Stimulated activated naive CD8-positive, alpha-beta T cell treated with anti-CD3 and anti-CD28 coated beads, Interleukin-15, amount 100 ng/mL, for 72 hours (primary cell): Measurements from ENCODE around the gene COL4A1.

ENCODE experiments used
- ATAC-seq: fragments of 150-1000 bp; cut with Tn5 transposase; 2 replicates; pipeline ENCODE4 v1.10.0; 2021; ENCODE audit warnings: mild to moderate bottlenecking, moderate library complexity
- DNase-seq, 2 donors: peaks; one replicate each; pipeline ENCODE4 v3.0.0; 2021 to 2022
- H3K27ac Mint-ChIP-seq, 2 donors: one replicate each; pipeline ENCODE4 v1.8.0; 2022; ENCODE audit warnings: mild to moderate bottlenecking in 2 of 2, mixed read lengths in 2 of 2, moderate library complexity in 2 of 2
- H3K27me3 Mint-ChIP-seq: one replicate; pipeline ENCODE4 v1.8.0; 2022; ENCODE audit warnings: mixed read lengths
- H3K4me1 Mint-ChIP-seq: one replicate; pipeline ENCODE4 v1.8.0; 2022; ENCODE audit warnings: mild to moderate bottlenecking, mixed read lengths
- H3K4me3 Mint-ChIP-seq, 2 donors: one replicate each; pipeline ENCODE4 v1.8.0; 2022; ENCODE audit warnings: mild to moderate bottlenecking in 2 of 2, mixed read lengths in 2 of 2, moderate library complexity in 1 of 2
- H3K9me3 Mint-ChIP-seq, 2 donors: one replicate each; pipeline ENCODE4 v1.8.0; 2022; ENCODE audit warnings: mixed read lengths in 2 of 2

The COL4A1 gene

DNA sequence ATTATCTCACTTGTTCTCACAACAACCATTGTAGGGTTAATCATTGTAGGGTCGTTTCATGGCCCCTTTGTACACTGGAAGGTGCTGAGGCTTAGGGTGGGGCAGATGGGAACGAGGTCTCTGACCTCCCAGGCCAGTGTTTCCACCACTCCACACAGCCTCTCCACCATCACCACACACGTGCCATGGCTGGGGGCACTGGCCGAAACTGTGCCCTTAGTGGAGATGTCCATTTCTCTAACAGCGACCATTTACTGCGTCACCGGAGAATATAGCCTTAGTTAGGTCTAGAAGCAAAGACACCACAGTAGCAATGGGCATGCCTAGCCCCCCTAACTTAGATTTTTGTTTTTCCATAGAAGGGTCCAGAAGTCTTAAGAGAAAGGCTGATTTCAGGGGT, 36.5 kb downstream of the COL4A1 start:
- no peak for DNase-seq
- H3K27ac Mint-ChIP-seq: no peak overlapping the region
- no peak for ATAC-seq
- H3K4me1 Mint-ChIP-seq: no peaks in the 10 kb centered on the region
- H3K9me3 Mint-ChIP-seq: no peaks in the 10 kb centered on the region
- peaks cover 75% of the 10 kb centered on the region for H3K27me3 Mint-ChIP-seq
- H3K4me3 Mint-ChIP-seq: no peak overlapping the region

DNA sequence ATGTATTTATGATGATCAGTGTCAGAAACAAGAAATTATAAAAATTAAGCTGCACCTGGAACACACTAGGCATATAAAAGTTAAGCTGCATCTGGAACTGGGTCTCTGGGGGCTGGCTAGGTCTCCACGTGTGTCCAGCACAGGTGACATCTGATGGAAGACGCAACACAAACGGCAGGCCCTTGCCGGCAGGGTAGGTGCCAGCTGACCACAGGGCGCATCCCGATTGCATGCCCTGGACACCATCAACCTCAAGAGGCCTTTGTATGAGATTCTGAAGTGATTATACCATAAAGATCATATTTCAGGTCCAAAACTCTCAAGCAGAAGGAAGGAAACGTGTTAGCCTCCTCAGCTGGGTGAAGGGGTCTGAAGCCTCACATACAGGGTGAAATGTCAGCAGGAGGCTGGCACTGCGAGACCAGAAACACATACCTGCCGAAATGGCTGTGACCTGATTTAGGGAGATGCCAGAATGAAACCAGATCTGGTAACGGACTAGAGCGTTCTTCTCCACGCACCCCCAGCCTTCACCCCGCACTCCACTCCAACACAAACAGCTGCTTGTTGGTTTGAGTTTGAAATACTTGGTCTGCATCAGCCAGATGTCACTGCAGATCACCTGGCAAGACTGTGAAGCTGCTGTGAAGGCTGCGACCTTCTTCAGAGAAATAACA, 37.3 kb downstream of the COL4A1 start:
- ATAC-seq: no peak
- H3K4me1 Mint-ChIP-seq: no peaks in the 10 kb centered on the region

GRCh38 chr13:110268576-110269185, 38.3 kb downstream of the COL4A1 start:
- H3K27me3 Mint-ChIP-seq: peaks cover 91% of the 10 kb centered on the region
- H3K4me3 Mint-ChIP-seq: no peak overlapping the region
- no peaks in the 10 kb centered on the region for H3K9me3 Mint-ChIP-seq
- H3K4me1 Mint-ChIP-seq: no peaks in the 10 kb centered on the region
- no peak for DNase-seq
- ATAC-seq: no peak
- no peak overlapping the region for H3K27ac Mint-ChIP-seq

More for the DNA sequence above, 37.3 kb downstream of the COL4A1 start:
- Mint-ChIP-seq H3K27me3 (peaks cover 84% of the 10 kb centered on the region), H3K4me3 (no peak overlapping the region), H3K27ac (no peak overlapping the region), H3K9me3 (no peaks in the 10 kb centered on the region)
- no peak for DNase-seq

DNA sequence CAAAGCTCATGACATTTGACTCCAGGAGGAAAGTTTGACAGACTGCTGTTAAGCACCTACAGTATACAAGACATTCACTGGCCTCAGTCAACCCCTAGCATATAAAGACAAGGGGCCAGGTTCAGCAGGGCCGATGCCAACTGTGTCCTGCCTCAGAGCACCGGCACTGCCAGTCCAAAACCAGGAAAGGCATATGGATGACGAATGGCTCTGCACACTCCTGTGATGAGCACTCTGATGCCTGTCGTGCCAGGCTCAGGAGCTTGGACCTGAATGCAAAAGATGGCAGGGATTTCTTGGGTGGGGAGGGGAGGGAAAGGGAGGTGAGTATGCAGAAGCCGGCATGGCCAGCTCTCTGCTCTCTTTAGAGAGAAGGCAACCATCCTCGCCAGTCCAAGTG, 38.9 kb downstream of the COL4A1 start:
- H3K27me3 Mint-ChIP-seq: peaks cover 87% of the 10 kb centered on the region
- no peak overlapping the region for H3K27ac Mint-ChIP-seq
- H3K9me3 Mint-ChIP-seq: no peaks in the 10 kb centered on the region
- ATAC-seq: no peak
- H3K4me3 Mint-ChIP-seq: no peak overlapping the region
- no peaks in the 10 kb centered on the region for H3K4me1 Mint-ChIP-seq
- DNase-seq: no peak

DNA sequence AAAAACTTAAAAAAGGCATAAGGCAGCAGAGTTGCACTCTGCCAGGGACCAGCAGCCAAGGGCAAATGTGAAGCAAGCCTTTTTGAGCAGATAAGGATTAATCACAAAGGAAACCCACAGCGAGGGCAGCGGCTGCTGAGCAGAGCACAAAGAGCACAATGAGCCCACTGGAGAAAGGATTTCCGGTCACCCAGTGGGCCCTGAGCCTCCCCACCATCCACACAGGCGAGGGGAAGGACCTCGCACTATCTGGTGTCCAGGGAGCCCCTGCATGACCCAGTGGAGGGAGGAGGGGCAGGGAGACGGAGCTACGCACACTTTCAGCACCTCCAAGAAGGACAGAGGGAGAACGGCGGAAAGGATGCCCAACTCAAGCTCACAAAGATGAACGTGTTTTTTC, 40.0 kb downstream of the COL4A1 start:
- DNase-seq (no peak), ATAC-seq (no peak)
- H3K27me3 Mint-ChIP-seq: peaks cover 88% of the 10 kb centered on the region
- H3K9me3 Mint-ChIP-seq: no peaks in the 10 kb centered on the region
- no peak overlapping the region for H3K4me3 Mint-ChIP-seq
- no peaks in the 10 kb centered on the region for H3K4me1 Mint-ChIP-seq
- no peak overlapping the region for H3K27ac Mint-ChIP-seq

DNA sequence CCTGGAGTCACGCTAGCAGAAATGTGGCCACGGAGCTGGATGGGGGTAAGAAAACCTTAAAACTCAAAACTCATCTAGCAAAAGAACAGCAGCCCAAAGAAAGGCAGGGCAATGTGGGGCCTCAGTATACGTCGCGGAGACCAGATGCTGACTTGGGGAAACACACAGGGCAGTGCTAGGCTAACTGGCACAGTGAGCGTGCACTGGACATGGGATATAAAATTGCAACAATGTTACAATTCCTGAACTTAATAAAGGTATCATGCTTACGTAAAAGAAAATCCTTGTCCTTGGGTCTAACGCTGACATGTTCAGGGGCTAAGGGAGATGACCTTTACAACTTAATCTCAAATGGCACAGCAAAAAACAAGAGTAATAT, 40.5 kb downstream of the COL4A1 start:
- no peak for ATAC-seq
- Mint-ChIP-seq H3K4me1 (no peaks in the 10 kb centered on the region), H3K27ac (no peak overlapping the region), H3K4me3 (no peak overlapping the region), H3K9me3 (no peaks in the 10 kb centered on the region), H3K27me3 (peaks cover 90% of the 10 kb centered on the region)
- DNase-seq: no peak

- ATAC-seq: no peak
- H3K27me3 Mint-ChIP-seq: peaks cover 89% of the 10 kb centered on the region
Measured at GRCh38 chr13:110265682-110266430, 41.1 kb downstream of the COL4A1 start.

GRCh38 chr13:110265341-110265681, 41.6 kb downstream of the COL4A1 start:
- no peak overlapping the region for H3K27ac Mint-ChIP-seq
- no peak for DNase-seq
- no peaks in the 10 kb centered on the region for H3K4me1 Mint-ChIP-seq
- H3K9me3 Mint-ChIP-seq: no peaks in the 10 kb centered on the region
- no peak for ATAC-seq
- H3K4me3 Mint-ChIP-seq: no peak overlapping the region
- peaks cover 89% of the 10 kb centered on the region for H3K27me3 Mint-ChIP-seq

More at GRCh38 chr13:110265682-110266430, 41.1 kb downstream of the COL4A1 start:
- Mint-ChIP-seq H3K4me1 (no peaks in the 10 kb centered on the region), H3K27ac (no peak overlapping the region), H3K4me3 (no peak overlapping the region), H3K9me3 (no peaks in the 10 kb centered on the region)
- no peak for DNase-seq

GRCh38 chr13:110264685-110265275, 42.2 kb downstream of the COL4A1 start:
- no peak for DNase-seq
- Mint-ChIP-seq H3K27me3 (peaks cover 89% of the 10 kb centered on the region), H3K4me1 (no peaks in the 10 kb centered on the region), H3K27ac (no peak overlapping the region), H3K4me3 (no peak overlapping the region), H3K9me3 (no peaks in the 10 kb centered on the region)
- ATAC-seq: no peak

- ATAC-seq (no peak), DNase-seq (no peak)
- Mint-ChIP-seq H3K27me3 (peaks cover 91% of the 10 kb centered on the region), H3K4me1 (no peaks in the 10 kb centered on the region), H3K27ac (no peak overlapping the region), H3K4me3 (no peak overlapping the region), H3K9me3 (no peaks in the 10 kb centered on the region)
Measured at GRCh38 chr13:110263888-110264287, 43.1 kb downstream of the COL4A1 start.

DNA sequence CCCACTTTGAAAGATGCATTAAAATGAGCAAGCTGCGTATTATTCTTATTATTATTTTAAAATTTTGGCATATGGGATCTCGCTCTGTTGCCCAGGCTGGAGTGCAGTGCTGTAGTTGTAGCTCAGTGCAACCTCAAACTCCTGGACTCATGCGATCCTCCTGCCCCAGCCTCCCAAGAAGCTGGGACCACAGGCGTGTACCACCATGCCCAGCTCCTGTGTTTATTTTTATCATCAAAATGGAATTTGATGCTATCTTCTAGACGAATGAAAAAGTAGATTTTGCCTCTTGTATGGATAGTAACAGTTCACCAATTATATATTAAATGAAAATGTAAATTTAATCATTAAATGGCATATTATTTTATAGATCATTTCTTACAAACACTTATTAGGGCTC, 43.6 kb downstream of the COL4A1 start:
- peaks cover 88% of the 10 kb centered on the region for H3K27me3 Mint-ChIP-seq
- H3K9me3 Mint-ChIP-seq: no peaks in the 10 kb centered on the region
- H3K4me3 Mint-ChIP-seq: no peak overlapping the region
- H3K4me1 Mint-ChIP-seq: no peaks in the 10 kb centered on the region
- ATAC-seq (no peak), DNase-seq (no peak)
- no peak overlapping the region for H3K27ac Mint-ChIP-seq

DNA sequence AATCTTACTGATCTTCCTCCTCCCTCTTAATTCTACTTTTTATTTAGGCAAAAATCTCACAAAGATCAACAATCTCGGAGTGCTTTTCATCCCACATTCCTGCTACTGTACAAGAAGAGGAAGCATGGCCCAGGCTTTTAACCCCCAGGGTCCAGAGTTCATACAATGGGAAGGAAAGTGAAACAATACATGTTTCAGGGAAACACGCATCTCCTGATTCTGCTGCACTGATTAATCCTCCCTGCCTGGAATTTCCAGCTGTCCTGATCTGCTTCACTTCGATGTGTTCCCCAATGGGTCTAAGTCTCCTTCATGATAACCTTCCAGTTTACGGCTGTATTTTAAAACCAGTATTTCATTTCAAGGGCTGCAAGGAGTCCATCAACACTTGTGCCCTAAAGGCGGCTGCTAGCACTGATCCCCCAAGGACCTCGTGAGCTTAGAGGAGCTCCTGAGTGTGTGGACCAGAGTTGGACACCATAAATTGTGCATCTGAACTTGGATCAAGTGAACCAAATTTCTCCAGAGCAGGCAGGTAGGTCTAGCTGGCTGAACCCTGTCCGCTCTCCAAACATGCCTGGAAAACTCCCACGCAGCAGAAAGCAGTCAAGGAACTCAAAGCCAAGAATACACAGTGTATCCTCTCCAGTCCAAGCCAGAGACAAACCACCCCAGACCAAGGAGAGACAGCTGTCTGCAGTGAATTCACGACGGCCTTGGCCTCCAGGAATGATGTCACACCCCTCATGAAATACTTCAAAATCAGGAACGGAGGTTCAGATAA, 44.3 kb downstream of the COL4A1 start:
- H3K9me3 Mint-ChIP-seq: no peaks in the 10 kb centered on the region
- DNase-seq (no peak), ATAC-seq (no peak)
- peaks cover 81% of the 10 kb centered on the region for H3K27me3 Mint-ChIP-seq
- H3K4me1 Mint-ChIP-seq: no peaks in the 10 kb centered on the region
- no peak overlapping the region for H3K4me3 Mint-ChIP-seq
- no peak overlapping the region for H3K27ac Mint-ChIP-seq

GRCh38 chr13:110262082-110262436, 44.9 kb downstream of the COL4A1 start:
- H3K4me3 Mint-ChIP-seq: no peak overlapping the region
- no peak overlapping the region for H3K27ac Mint-ChIP-seq
- H3K9me3 Mint-ChIP-seq: no peaks in the 10 kb centered on the region
- peaks cover 77% of the 10 kb centered on the region for H3K27me3 Mint-ChIP-seq
- ATAC-seq (no peak), DNase-seq (no peak)
- H3K4me1 Mint-ChIP-seq: no peaks in the 10 kb centered on the region

DNA sequence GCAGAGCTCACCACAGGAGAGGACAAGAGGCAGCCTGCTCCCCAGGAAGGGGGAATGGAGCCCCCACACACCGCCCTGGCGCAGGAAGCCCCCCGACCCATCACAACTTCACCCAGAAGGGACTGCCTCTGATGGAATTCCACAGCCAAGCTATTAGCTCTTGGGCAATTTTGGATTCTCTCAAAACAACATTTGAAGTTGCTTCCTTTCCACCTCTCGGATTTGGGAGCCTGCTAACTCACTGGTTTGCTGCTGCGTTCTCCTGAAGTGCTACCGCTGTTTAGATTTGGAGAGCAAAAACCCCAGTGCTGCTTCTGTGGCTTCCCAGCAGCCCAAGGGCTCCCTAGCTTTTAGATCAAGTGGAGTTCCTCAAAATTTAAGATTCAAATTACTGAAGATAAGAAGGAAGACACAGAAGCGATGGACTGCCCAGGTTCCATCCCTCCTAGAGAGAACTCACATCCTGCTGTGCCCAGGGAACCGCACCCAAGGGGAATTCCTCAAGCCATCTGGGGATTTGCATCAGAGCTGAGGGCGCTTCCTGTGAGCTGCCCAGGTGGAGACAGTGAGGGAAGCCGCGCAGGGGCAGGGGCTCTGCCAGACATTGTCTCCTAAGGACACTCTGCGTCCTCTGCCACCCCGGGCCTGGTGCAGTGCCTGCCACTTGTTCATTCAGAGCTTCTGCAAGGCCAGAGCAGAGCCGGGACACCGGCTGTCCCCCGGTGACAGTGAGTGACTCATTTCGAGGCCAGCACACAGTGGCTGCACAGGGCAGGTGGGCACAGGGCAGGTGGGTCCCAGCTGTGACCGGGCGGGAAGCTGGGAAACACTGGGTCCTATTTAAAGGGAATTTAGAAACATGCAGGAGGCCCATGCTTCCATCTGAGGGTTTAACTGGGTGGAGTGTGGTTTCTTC, 45.5 kb downstream of the COL4A1 start:
- Mint-ChIP-seq H3K4me1 (peaks cover 1% of the 10 kb centered on the region), H3K4me3 (no peak overlapping the region), H3K27ac (no peak overlapping the region), H3K9me3 (peaks cover 0 to 1% of the 10 kb centered on the region in 2 donors), H3K27me3 (peaks cover 70% of the 10 kb centered on the region)
- ATAC-seq: no peak
- DNase-seq: no peak

DNA sequence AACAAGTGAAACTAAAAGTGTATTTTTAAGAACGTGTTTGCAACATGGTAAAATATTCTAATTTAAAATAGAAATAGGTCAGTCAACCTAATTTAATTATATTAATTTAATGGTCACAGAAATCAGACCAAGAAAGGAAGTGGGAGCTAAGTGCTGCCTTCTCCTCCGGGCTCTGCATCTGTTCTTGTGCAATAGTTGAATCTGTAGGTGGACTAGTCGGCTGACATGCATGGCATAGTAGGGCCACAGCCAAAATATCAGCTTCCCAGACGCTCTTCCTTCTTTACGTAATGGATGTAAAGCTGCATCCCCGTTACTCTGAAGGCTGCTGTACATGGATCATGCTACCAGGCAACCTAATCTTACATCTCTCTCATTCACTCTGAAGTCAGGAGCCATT, 47.3 kb downstream of the COL4A1 start:
- peaks cover 6 to 17% of the 10 kb centered on the region in 2 donors for H3K9me3 Mint-ChIP-seq
- no peak for DNase-seq
- peaks cover 6% of the 10 kb centered on the region for H3K4me1 Mint-ChIP-seq
- no peak for ATAC-seq
- H3K4me3 Mint-ChIP-seq: no peak overlapping the region
- no peak overlapping the region for H3K27ac Mint-ChIP-seq
- H3K27me3 Mint-ChIP-seq: peaks cover 53% of the 10 kb centered on the region
